ENCODE results near the gene SLC17A9. TPM values are rescaled to one million over a fixed set of nuclear protein-coding genes. Genes with fewer than 3 reads are reported as not detected.

The SLC17A9 gene
- total RNA-seq, 1 donor from 2014 or later = 12.4 TPM

DNA sequence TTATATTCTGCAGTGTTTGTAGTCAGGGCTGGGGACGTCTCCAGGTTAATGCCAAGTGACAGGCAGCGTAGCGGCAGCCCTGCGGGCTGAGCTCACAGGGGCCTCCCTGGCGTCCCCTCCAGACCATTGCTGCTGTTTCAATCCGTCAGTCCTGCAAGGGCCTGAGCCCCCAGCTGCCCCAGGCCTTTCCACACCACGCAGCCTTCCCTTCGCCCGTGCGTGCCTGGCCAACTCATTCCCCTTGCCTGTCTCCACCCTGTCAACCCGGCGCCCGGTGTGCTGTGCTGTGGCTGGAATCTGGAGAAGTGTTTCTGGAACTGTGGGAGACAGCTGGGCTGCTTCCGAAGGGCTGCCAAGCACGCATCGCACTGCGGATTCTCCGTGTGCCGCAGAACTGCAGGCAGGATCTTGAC, 42.4 kb downstream of the SLC17A9 start:
- Histone ChIP-seq H2AFZ (ENCODE audit: low read depth, low read length) (no peak overlapping the region), H3K79me2 (ENCODE audit: insufficient read depth, low read length) (no peaks in the 10 kb centered on the region), H3K9ac (ENCODE audit: low read length) (no peak overlapping the region), H3K4me3 (ENCODE audit: insufficient read depth, low read depth, low read length) (no peak overlapping the region), H4K20me1 (ENCODE audit: insufficient read depth, low read length) (no peaks in the 10 kb centered on the region), H3K4me2 (ENCODE audit: low read length) (no peak overlapping the region), H3K36me3 (ENCODE audit: insufficient read depth, low read length) (no peaks in the 10 kb centered on the region), H3K4me1 (ENCODE audit: insufficient read depth, low read length) (no peaks in the 10 kb centered on the region), H3K27ac (ENCODE audit: low read depth, low read length) (no peak overlapping the region), H3K27me3 (ENCODE audit: insufficient read depth, low read length) (peaks cover 29% of the 10 kb centered on the region), H3K9me3 (ENCODE audit: insufficient read depth, low read depth, low read length) (no peaks in the 10 kb centered on the region)
- peaks cover 5% of the 10 kb centered on the region for H3K9me3 Mint-ChIP-seq (ENCODE audit: unreplicated experiment)
- H3K4me1 Mint-ChIP-seq (ENCODE audit: low read depth, unreplicated experiment) = no peaks in the 10 kb centered on the region
- TF ChIP-seq, protein P1, sequence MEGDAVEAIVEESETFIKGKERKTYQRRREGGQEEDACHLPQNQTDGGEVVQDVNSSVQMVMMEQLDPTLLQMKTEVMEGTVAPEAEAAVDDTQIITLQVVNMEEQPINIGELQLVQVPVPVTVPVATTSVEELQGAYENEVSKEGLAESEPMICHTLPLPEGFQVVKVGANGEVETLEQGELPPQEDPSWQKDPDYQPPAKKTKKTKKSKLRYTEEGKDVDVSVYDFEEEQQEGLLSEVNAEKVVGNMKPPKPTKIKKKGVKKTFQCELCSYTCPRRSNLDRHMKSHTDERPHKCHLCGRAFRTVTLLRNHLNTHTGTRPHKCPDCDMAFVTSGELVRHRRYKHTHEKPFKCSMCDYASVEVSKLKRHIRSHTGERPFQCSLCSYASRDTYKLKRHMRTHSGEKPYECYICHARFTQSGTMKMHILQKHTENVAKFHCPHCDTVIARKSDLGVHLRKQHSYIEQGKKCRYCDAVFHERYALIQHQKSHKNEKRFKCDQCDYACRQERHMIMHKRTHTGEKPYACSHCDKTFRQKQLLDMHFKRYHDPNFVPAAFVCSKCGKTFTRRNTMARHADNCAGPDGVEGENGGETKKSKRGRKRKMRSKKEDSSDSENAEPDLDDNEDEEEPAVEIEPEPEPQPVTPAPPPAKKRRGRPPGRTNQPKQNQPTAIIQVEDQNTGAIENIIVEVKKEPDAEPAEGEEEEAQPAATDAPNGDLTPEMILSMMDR (IDR thresholded peaks at IDR 0.05; ENCODE audit: insufficient read depth, low read depth, low read length) = no peak
- TF ChIP-seq EZH2 (IDR thresholded peaks at IDR 0.05; ENCODE audit: insufficient read depth, low read length) = no peak
- FAIRE-seq = no peak
- peaks cover 3% of the 10 kb centered on the region for H3K36me3 Mint-ChIP-seq (ENCODE audit: low read depth, unreplicated experiment)
- DNase-seq (ENCODE audit: low read depth) = no peak
- H3K27me3 Mint-ChIP-seq (ENCODE audit: low read depth, unreplicated experiment) = peaks cover 80% of the 10 kb centered on the region
- no peak overlapping the region for H3K4me3 Mint-ChIP-seq (ENCODE audit: unreplicated experiment)
- H3K27ac Mint-ChIP-seq (ENCODE audit: unreplicated experiment) = no peak overlapping the region

DNA sequence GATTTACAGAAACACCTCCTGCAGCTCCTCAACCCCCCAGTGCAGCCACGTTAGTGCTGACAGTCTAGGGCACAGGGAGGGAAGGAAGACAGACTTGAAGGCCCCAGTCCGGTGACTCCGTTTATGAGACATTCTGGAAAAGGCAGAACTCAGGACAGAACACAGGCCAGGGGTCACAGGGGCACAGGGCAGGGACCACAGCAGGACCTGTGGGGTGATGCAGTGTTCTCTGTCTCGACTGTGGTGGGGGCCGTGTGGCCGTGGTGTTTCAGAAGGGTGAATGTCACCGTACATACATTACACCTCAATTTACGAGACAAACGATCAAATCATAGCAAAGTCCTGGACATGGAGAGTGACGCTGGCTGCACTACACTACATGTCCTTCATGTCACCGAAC, 43.0 kb downstream of the SLC17A9 start:
- FAIRE-seq (no peak), DNase-seq (ENCODE audit: low read depth) (no peak)
- H3K27me3 Mint-ChIP-seq (ENCODE audit: low read depth, unreplicated experiment) = peaks cover 83% of the 10 kb centered on the region
- no peaks in the 10 kb centered on the region for H3K4me1 Mint-ChIP-seq (ENCODE audit: low read depth, unreplicated experiment)
- H3K9me3 ChIP-seq (ENCODE audit: insufficient read depth, low read depth, low read length) = no peaks in the 10 kb centered on the region
- no peak overlapping the region for H2AFZ ChIP-seq (ENCODE audit: low read depth, low read length)
- no peak overlapping the region for H3K4me2 ChIP-seq (ENCODE audit: low read length)
- H3K36me3 Mint-ChIP-seq (ENCODE audit: low read depth, unreplicated experiment) = peaks cover 3% of the 10 kb centered on the region
- no peaks in the 10 kb centered on the region for H3K4me1 ChIP-seq (ENCODE audit: insufficient read depth, low read length)
- peaks cover 34% of the 10 kb centered on the region for H3K27me3 ChIP-seq (ENCODE audit: insufficient read depth, low read length)
- H3K4me3 ChIP-seq (ENCODE audit: insufficient read depth, low read depth, low read length) = no peak overlapping the region
- TF ChIP-seq EZH2 (IDR thresholded peaks at IDR 0.05; ENCODE audit: insufficient read depth, low read length) = no peak
- TF ChIP-seq, protein P1 (IDR thresholded peaks at IDR 0.05; ENCODE audit: insufficient read depth, low read depth, low read length) = no peak
- H3K9ac ChIP-seq (ENCODE audit: low read length) = no peak overlapping the region
- no peak overlapping the region for H3K27ac ChIP-seq (ENCODE audit: low read depth, low read length)
- H3K79me2 ChIP-seq (ENCODE audit: insufficient read depth, low read length) = no peaks in the 10 kb centered on the region
- H4K20me1 ChIP-seq (ENCODE audit: insufficient read depth, low read length) = no peaks in the 10 kb centered on the region
- no peak overlapping the region for H3K27ac Mint-ChIP-seq (ENCODE audit: unreplicated experiment)
- no peaks in the 10 kb centered on the region for H3K36me3 ChIP-seq (ENCODE audit: insufficient read depth, low read length)
- peaks cover 5% of the 10 kb centered on the region for H3K9me3 Mint-ChIP-seq (ENCODE audit: unreplicated experiment)
- no peak overlapping the region for H3K4me3 Mint-ChIP-seq (ENCODE audit: unreplicated experiment)

DNA sequence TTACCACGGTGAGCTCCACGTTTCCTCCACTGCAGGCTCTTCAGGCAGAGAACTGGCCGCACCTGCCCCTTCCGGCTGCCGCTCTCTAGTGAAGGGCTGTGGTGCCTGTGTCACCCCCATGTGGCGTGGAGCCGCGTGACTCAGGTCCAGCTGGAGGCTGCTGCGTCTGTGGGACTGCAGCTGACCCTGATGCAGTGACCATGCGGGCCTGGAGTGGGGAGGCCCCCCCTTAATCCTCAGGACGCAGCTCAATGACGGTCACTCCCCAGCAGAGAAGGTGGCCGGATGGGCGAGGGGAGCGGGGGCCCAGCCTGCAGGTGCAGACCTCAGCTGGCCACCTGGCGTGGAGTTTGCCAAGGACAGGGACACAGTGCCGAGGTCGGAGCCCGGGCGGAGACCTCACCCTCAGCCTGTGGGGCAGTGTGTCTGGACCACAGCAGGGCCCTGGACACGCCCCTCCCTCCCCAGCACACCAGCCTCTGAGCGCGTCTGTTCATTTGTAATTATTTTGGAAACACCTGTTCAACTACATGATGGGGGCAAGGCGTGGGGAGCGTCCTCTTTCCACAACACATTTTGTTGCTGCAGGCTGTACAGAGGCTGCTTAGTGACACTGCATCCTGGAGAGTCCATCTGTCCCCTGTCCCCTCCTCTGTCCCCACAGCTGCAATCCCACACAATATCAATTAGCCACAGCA, 43.5 kb downstream of the SLC17A9 start:
- Mint-ChIP-seq H3K9me3 (ENCODE audit: unreplicated experiment) (peaks cover 5% of the 10 kb centered on the region), H3K4me1 (ENCODE audit: low read depth, unreplicated experiment) (no peaks in the 10 kb centered on the region), H3K4me3 (ENCODE audit: unreplicated experiment) (no peak overlapping the region), H3K36me3 (ENCODE audit: low read depth, unreplicated experiment) (peaks cover 3% of the 10 kb centered on the region), H3K27ac (ENCODE audit: unreplicated experiment) (no peak overlapping the region), H3K27me3 (ENCODE audit: low read depth, unreplicated experiment) (peaks cover 84% of the 10 kb centered on the region)
- no peaks in the 10 kb centered on the region for H4K20me1 ChIP-seq (ENCODE audit: insufficient read depth, low read length)
- no peak overlapping the region for H3K4me2 ChIP-seq (ENCODE audit: low read length)
- no peaks in the 10 kb centered on the region for H3K79me2 ChIP-seq (ENCODE audit: insufficient read depth, low read length)
- no peaks in the 10 kb centered on the region for H3K9me3 ChIP-seq (ENCODE audit: insufficient read depth, low read depth, low read length)
- H3K9ac ChIP-seq (ENCODE audit: low read length) = no peak overlapping the region
- no peaks in the 10 kb centered on the region for H3K4me1 ChIP-seq (ENCODE audit: insufficient read depth, low read length)
- TF ChIP-seq, protein P1 (IDR thresholded peaks at IDR 0.05; ENCODE audit: insufficient read depth, low read depth, low read length) = no peak
- no peak for TF ChIP-seq EZH2 (IDR thresholded peaks at IDR 0.05; ENCODE audit: insufficient read depth, low read length)
- H2AFZ ChIP-seq (ENCODE audit: low read depth, low read length) = no peak overlapping the region
- DNase-seq (ENCODE audit: low read depth) (no peak), FAIRE-seq (no peak)
- H3K27me3 ChIP-seq (ENCODE audit: insufficient read depth, low read length) = peaks cover 39% of the 10 kb centered on the region
- H3K4me3 ChIP-seq (ENCODE audit: insufficient read depth, low read depth, low read length) = no peak overlapping the region
- no peak overlapping the region for H3K27ac ChIP-seq (ENCODE audit: low read depth, low read length)
- H3K36me3 ChIP-seq (ENCODE audit: insufficient read depth, low read length) = no peaks in the 10 kb centered on the region
